Parathyroid adenoma (tissue), 2 donors: Measurements from ENCODE around the gene CDH18.

Experiments used
- H2AFZ ChIP-seq: fragments of 300-600 bp; sonication (generic); one replicate; pipeline ENCODE4 v1.7.0; 2017; ENCODE audit warnings: antibody characterized with exemption, mild to moderate bottlenecking
- H3K27ac ChIP-seq: fragments of 300-600 bp; sonication (generic); one replicate; pipeline ENCODE4 v1.7.0; 2017
- H3K27me3 ChIP-seq: fragments of 300-600 bp; sonication (generic); one replicate; pipeline ENCODE4 v1.7.0; 2017; ENCODE audit warnings: low read length; ENCODE audit not compliant: control insufficient read depth, insufficient read depth
- H3K36me3 ChIP-seq: fragments of 300-600 bp; sonication (generic); one replicate; pipeline ENCODE4 v1.7.0; 2017; ENCODE audit warnings: low read length; ENCODE audit not compliant: control insufficient read depth, insufficient read depth
- H3K4me1 ChIP-seq: fragments of 300-600 bp; sonication (generic); one replicate; pipeline ENCODE4 v1.7.0; 2017; ENCODE audit warnings: control low read depth
- H3K4me2 ChIP-seq: fragments of 300-600 bp; sonication (generic); one replicate; pipeline ENCODE4 v1.7.0; 2017; ENCODE audit warnings: low read length
- H3K4me3 ChIP-seq: fragments of 300-600 bp; sonication (generic); one replicate; pipeline ENCODE4 v1.7.0; 2017; ENCODE audit warnings: low read depth, low read length
- H3K79me2 ChIP-seq: fragments of 300-600 bp; sonication (generic); one replicate; pipeline ENCODE4 v1.7.0; 2017; ENCODE audit warnings: control low read depth
- H3K9ac ChIP-seq: fragments of 300-600 bp; sonication (generic); one replicate; pipeline ENCODE4 v1.7.0; 2017; ENCODE audit warnings: mild to moderate bottlenecking
- H3K9me3 ChIP-seq: fragments of 300-600 bp; sonication (generic); one replicate; pipeline ENCODE4 v1.7.0; 2017; ENCODE audit warnings: low read length; ENCODE audit not compliant: control insufficient read depth
- CTCF ChIP-seq: fragments of 300-600 bp; sonication (generic); IDR thresholded peaks from one replicate; pipeline ENCODE4 v1.7.0; 2017; ENCODE audit warnings: antibody characterized with exemption, mild to moderate bottlenecking
- donor health status: primary hyperparathyroidism.

CDH18 gene

GRCh38 chr5:19978476-19978875 lies 9.5 kb downstream of the CDH18 start:
- Histone ChIP-seq H3K9ac (no peak overlapping the region), H3K4me1 (no peaks in the 10 kb centered on the region), H3K79me2 (no peaks in the 10 kb centered on the region), H3K27ac (no peak overlapping the region), H3K27me3 (no peaks in the 10 kb centered on the region), H2AFZ (no peak overlapping the region), H3K4me2 (no peak overlapping the region), H3K36me3 (no peaks in the 10 kb centered on the region), H3K4me3 (no peak overlapping the region), H3K9me3 (no peaks in the 10 kb centered on the region)
- TF ChIP-seq CTCF, result no peak

GRCh38 chr5:19977099-19977498 lies 10.9 kb downstream of the CDH18 start:
- no peak overlapping the region for H3K4me2 ChIP-seq
- no peaks in the 10 kb centered on the region for H3K9me3 ChIP-seq
- H3K27ac ChIP-seq, result no peak overlapping the region
- H3K36me3 ChIP-seq, result no peaks in the 10 kb centered on the region
- no peak overlapping the region for H2AFZ ChIP-seq
- TF ChIP-seq CTCF, result no peak
- H3K9ac ChIP-seq, result no peak overlapping the region
- no peaks in the 10 kb centered on the region for H3K4me1 ChIP-seq
- no peak overlapping the region for H3K4me3 ChIP-seq
- no peaks in the 10 kb centered on the region for H3K79me2 ChIP-seq
- H3K27me3 ChIP-seq, result no peaks in the 10 kb centered on the region

GRCh38 chr5:19975795-19976194 lies 12.2 kb downstream of the CDH18 start:
- Histone ChIP-seq H3K27me3 (no peaks in the 10 kb centered on the region), H3K79me2 (no peaks in the 10 kb centered on the region), H3K4me2 (no peak overlapping the region), H3K9me3 (no peaks in the 10 kb centered on the region), H3K27ac (no peak overlapping the region), H3K4me1 (no peaks in the 10 kb centered on the region), H3K9ac (no peak overlapping the region), H3K36me3 (no peaks in the 10 kb centered on the region), H2AFZ (no peak overlapping the region), H3K4me3 (no peak overlapping the region)
- TF ChIP-seq CTCF, result no peak

- H3K4me3 ChIP-seq, result no peak overlapping the region
- no peak overlapping the region for H2AFZ ChIP-seq
- no peak for TF ChIP-seq CTCF
- no peak overlapping the region for H3K27ac ChIP-seq
- no peak overlapping the region for H3K9ac ChIP-seq
- no peaks in the 10 kb centered on the region for H3K36me3 ChIP-seq
- H3K4me2 ChIP-seq, result no peak overlapping the region
- H3K4me1 ChIP-seq, result no peaks in the 10 kb centered on the region
- H3K27me3 ChIP-seq, result no peaks in the 10 kb centered on the region
- H3K79me2 ChIP-seq, result no peaks in the 10 kb centered on the region
- H3K9me3 ChIP-seq, result no peaks in the 10 kb centered on the region
Measured at GRCh38 chr5:19960451-19960850, 27.5 kb downstream of the CDH18 start.

GRCh38 chr5:19959830-19960384 lies 28.1 kb downstream of the CDH18 start:
- H3K27ac ChIP-seq, result no peak overlapping the region
- H3K9me3 ChIP-seq, result no peaks in the 10 kb centered on the region
- no peak overlapping the region for H2AFZ ChIP-seq
- no peaks in the 10 kb centered on the region for H3K4me1 ChIP-seq
- H3K36me3 ChIP-seq, result no peaks in the 10 kb centered on the region
- no peak overlapping the region for H3K4me2 ChIP-seq
- H3K79me2 ChIP-seq, result no peaks in the 10 kb centered on the region
- H3K9ac ChIP-seq, result no peak overlapping the region
- H3K27me3 ChIP-seq, result no peaks in the 10 kb centered on the region
- no peak overlapping the region for H3K4me3 ChIP-seq
- no peak for TF ChIP-seq CTCF
